ENCODE results near the gene ANXA2R.
"Not testable (repeated sequence)": the region's sequence is repeated elsewhere in the genome, so short reads cannot be mapped to it uniquely, and the experiment has no call there.

- TF ChIP-seq CTCF (IDR thresholded peaks at IDR 0.05 in 2 of 3, conservative IDR thresholded peaks at IDR 0.05 in 1 of 3; ENCODE audit: insufficient read depth in 2 of 3, low read depth in 1 of 3, low read length in 3 of 3); ATF3 (IDR thresholded peaks at IDR 0.05); ATF3 (CRISPR knock-in tag; conservative IDR thresholded peaks at IDR 0.05); ZNF785 (CRISPR knock-in tag; IDR thresholded peaks at IDR 0.05); POLR2A (conservative IDR thresholded peaks at IDR 0.05); NONO (IDR thresholded peaks at IDR 0.05; ENCODE audit: low read depth in 2 of 2, low read length in 1 of 2); SP1 (CRISPR knock-in tag; IDR thresholded peaks at IDR 0.05); POLR2AphosphoS5 (IDR thresholded peaks at IDR 0.05; ENCODE audit: control insufficient read depth, insufficient read depth, low read depth, low read length): not testable (repeated sequence)
These were observed 46.2 kb upstream of the ANXA2R start for GRCh38 chr5:43086118-43086908.

Data from K562 (cell line).